PC-9 (cell line): ENCODE results near the gene SLC1A5.

Source experiments
- EZH2 ChIP-seq: fragments of 200-600 bp; sonication (generic); IDR thresholded peaks from 2 replicates; pipeline ENCODE4 v1.8.0; 2017; ENCODE audit warnings: antibody characterized with exemption, low read depth
- TF ChIP-seq, protein P1 (sequence below): fragments of 200-600 bp; sonication (generic); conservative IDR thresholded peaks from 2 replicates; pipeline ENCODE4 v1.6.1; 2017; ENCODE audit warnings: mixed run types, antibody characterized with exemption, mild to moderate bottlenecking, moderate library complexity

GRCh38 chr19:46729696-46730095, 58.7 kb downstream of the SLC1A5 start:
- no peak for TF ChIP-seq EZH2
- TF ChIP-seq, protein P1, sequence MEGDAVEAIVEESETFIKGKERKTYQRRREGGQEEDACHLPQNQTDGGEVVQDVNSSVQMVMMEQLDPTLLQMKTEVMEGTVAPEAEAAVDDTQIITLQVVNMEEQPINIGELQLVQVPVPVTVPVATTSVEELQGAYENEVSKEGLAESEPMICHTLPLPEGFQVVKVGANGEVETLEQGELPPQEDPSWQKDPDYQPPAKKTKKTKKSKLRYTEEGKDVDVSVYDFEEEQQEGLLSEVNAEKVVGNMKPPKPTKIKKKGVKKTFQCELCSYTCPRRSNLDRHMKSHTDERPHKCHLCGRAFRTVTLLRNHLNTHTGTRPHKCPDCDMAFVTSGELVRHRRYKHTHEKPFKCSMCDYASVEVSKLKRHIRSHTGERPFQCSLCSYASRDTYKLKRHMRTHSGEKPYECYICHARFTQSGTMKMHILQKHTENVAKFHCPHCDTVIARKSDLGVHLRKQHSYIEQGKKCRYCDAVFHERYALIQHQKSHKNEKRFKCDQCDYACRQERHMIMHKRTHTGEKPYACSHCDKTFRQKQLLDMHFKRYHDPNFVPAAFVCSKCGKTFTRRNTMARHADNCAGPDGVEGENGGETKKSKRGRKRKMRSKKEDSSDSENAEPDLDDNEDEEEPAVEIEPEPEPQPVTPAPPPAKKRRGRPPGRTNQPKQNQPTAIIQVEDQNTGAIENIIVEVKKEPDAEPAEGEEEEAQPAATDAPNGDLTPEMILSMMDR, result no peak
